OCI-LY1 (cell line): ENCODE results near the gene SMIM43.

ENCODE experiments used
- H2AFZ ChIP-seq: fragments of 200-600 bp; sonication (generic), shearing (Covaris generic); 2 replicates; pipeline ENCODE4 v1.6.0; 2014; ENCODE audit warnings: antibody characterized with exemption, mild to moderate bottlenecking, low read length
- H3F3A ChIP-seq: fragments of 200-600 bp; sonication (generic), shearing (Covaris generic); 2 replicates; pipeline ENCODE4 v1.6.0; 2014; ENCODE audit warnings: mild to moderate bottlenecking, antibody characterized with exemption, low read length, moderate library complexity; ENCODE audit not compliant: insufficient read depth
- H3K27ac ChIP-seq: fragments of 200-600 bp; sonication (generic); 2 replicates; pipeline ENCODE4 v1.5.1; 2014; ENCODE audit warnings: low read length, mixed run types, mild to moderate bottlenecking, low read depth; ENCODE audit not compliant: poor library complexity, severe bottlenecking
- H3K27me3 ChIP-seq: fragments of 200-600 bp; sonication (generic); 2 replicates; pipeline ENCODE4 v1.6.0; 2014; ENCODE audit warnings: antibody characterized with exemption, mild to moderate bottlenecking, low read length, moderate library complexity; ENCODE audit not compliant: insufficient read depth
- H3K36me3 ChIP-seq: fragments of 200-600 bp; sonication (generic); 2 replicates; pipeline ENCODE4 v1.6.1; 2014; ENCODE audit warnings: mild to moderate bottlenecking, antibody characterized with exemption, low read length, moderate library complexity, mixed read lengths; ENCODE audit not compliant: insufficient read depth
- H3K4me1 ChIP-seq: fragments of 200-600 bp; sonication (generic); 2 replicates; pipeline ENCODE4 v1.5.1; 2014; ENCODE audit warnings: mild to moderate bottlenecking, low read length, moderate library complexity; ENCODE audit not compliant: insufficient read depth, severe bottlenecking
- H3K4me2 ChIP-seq: fragments of 200-600 bp; sonication (generic), shearing (Covaris generic); 2 replicates; pipeline ENCODE4 v1.6.1; 2014; ENCODE audit warnings: low read length
- H3K4me3 ChIP-seq: fragments of 200-600 bp; sonication (generic); 2 replicates; pipeline ENCODE4 v1.5.1; 2014; ENCODE audit warnings: low read length, low read depth, mild to moderate bottlenecking, mixed read lengths; ENCODE audit not compliant: poor library complexity, severe bottlenecking
- H3K79me2 ChIP-seq: fragments of 200-600 bp; shearing (Covaris generic); 2 replicates; pipeline ENCODE4 v1.6.1; 2016; ENCODE audit warnings: mixed run types, low read length, mixed read lengths; ENCODE audit not compliant: insufficient read depth
- H3K9ac ChIP-seq: fragments of 200-600 bp; sonication (generic), shearing (Covaris generic); 2 replicates; pipeline ENCODE4 v1.6.1; 2014; ENCODE audit warnings: mild to moderate bottlenecking, low read length, mixed read lengths
- H3K9me2 ChIP-seq: fragments of 200-600 bp; sonication (generic), shearing (Covaris generic); 2 replicates; pipeline ENCODE4 v1.6.1; 2014; ENCODE audit warnings: low read depth, mild to moderate bottlenecking, low read length, mixed read lengths
- H3K9me3 ChIP-seq: fragments of 200-600 bp; shearing (Covaris generic); 2 replicates; pipeline ENCODE4 v1.6.1; 2014; ENCODE audit warnings: low read length, mixed read lengths
- H4K20me1 ChIP-seq: fragments of 200-600 bp; sonication (generic), shearing (Covaris generic); 2 replicates; pipeline ENCODE4 v1.6.0; 2016; ENCODE audit warnings: mild to moderate bottlenecking, low read length; ENCODE audit not compliant: insufficient read depth
- EZH2 ChIP-seq: fragments of 200-600 bp; sonication (generic), shearing (Covaris generic); IDR thresholded peaks from 2 replicates; pipeline ENCODE4 v1.8.0; 2017; ENCODE audit warnings: borderline replicate concordance, mixed run types, mild to moderate bottlenecking, antibody characterized with exemption, low read length, moderate library complexity, mixed read lengths
- TF ChIP-seq, protein P1 (sequence below): fragments of 200-600 bp; sonication (generic), shearing (Covaris generic); IDR thresholded peaks from 2 replicates; pipeline ENCODE4 v1.5.1; 2017; ENCODE audit warnings: mild to moderate bottlenecking, antibody characterized with exemption, low read length, moderate library complexity, mixed read lengths

SMIM43 gene

GRCh38 chr4:121783210-121783609 lies 18.2 kb upstream of the SMIM43 start:
- Histone ChIP-seq H3K27me3 (no peaks in the 10 kb centered on the region), H3K36me3 (no peaks in the 10 kb centered on the region), H3F3A (no peaks in the 10 kb centered on the region), H2AFZ (no peak overlapping the region), H3K4me3 (no peak overlapping the region), H3K79me2 (no peaks in the 10 kb centered on the region), H4K20me1 (no peaks in the 10 kb centered on the region), H3K9me3 (no peaks in the 10 kb centered on the region), H3K9me2 (no peaks in the 10 kb centered on the region; the same call in 1 of the 2 replicates), H3K9ac (no peak overlapping the region), H3K27ac (no peak overlapping the region), H3K4me1 (no peaks in the 10 kb centered on the region), H3K4me2 (no peak overlapping the region)
- TF ChIP-seq, protein P1, sequence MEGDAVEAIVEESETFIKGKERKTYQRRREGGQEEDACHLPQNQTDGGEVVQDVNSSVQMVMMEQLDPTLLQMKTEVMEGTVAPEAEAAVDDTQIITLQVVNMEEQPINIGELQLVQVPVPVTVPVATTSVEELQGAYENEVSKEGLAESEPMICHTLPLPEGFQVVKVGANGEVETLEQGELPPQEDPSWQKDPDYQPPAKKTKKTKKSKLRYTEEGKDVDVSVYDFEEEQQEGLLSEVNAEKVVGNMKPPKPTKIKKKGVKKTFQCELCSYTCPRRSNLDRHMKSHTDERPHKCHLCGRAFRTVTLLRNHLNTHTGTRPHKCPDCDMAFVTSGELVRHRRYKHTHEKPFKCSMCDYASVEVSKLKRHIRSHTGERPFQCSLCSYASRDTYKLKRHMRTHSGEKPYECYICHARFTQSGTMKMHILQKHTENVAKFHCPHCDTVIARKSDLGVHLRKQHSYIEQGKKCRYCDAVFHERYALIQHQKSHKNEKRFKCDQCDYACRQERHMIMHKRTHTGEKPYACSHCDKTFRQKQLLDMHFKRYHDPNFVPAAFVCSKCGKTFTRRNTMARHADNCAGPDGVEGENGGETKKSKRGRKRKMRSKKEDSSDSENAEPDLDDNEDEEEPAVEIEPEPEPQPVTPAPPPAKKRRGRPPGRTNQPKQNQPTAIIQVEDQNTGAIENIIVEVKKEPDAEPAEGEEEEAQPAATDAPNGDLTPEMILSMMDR = no peak
- TF ChIP-seq EZH2 = no peak

- H3K9me2 ChIP-seq = no peaks in the 10 kb centered on the region; the same call in 1 of the 2 replicates
- no peak overlapping the region for H3K4me3 ChIP-seq
- no peak for TF ChIP-seq EZH2
- TF ChIP-seq, protein P1 = no peak
- H3K4me1 ChIP-seq = no peaks in the 10 kb centered on the region
- no peaks in the 10 kb centered on the region for H3K79me2 ChIP-seq
- no peak overlapping the region for H3K9ac ChIP-seq
- no peaks in the 10 kb centered on the region for H4K20me1 ChIP-seq
- no peaks in the 10 kb centered on the region for H3F3A ChIP-seq
- H3K27me3 ChIP-seq = no peaks in the 10 kb centered on the region
- H3K9me3 ChIP-seq = no peaks in the 10 kb centered on the region
- H3K36me3 ChIP-seq = no peaks in the 10 kb centered on the region
- H2AFZ ChIP-seq = no peak overlapping the region
- H3K4me2 ChIP-seq = no peak overlapping the region
- H3K27ac ChIP-seq = no peak overlapping the region
These were observed 14.1 kb upstream of the SMIM43 start for GRCh38 chr4:121778991-121779628.

- Histone ChIP-seq H3K36me3 (no peaks in the 10 kb centered on the region), H3K9me3 (no peaks in the 10 kb centered on the region), H3K4me3 (no peak overlapping the region), H3K4me2 (no peak overlapping the region), H3K4me1 (no peaks in the 10 kb centered on the region), H3K27ac (no peak overlapping the region), H3K9me2 (no peaks in the 10 kb centered on the region; the same call in 1 of the 2 replicates), H3K79me2 (no peaks in the 10 kb centered on the region), H3K9ac (no peak overlapping the region), H4K20me1 (no peaks in the 10 kb centered on the region), H2AFZ (no peak overlapping the region), H3F3A (no peaks in the 10 kb centered on the region), H3K27me3 (no peaks in the 10 kb centered on the region)
- TF ChIP-seq, protein P1 = no peak
- TF ChIP-seq EZH2 = no peak
These were observed 12.7 kb upstream of the SMIM43 start for GRCh38 chr4:121777625-121778024.
